HG02759 (cell line): ENCODE measurements around the gene CAMK2B.

Experiments used
- ATAC-seq: cut with Tn5 transposase; IDR thresholded peaks from one replicate; pipeline ENCODE4 v1.9.1; 2021; ENCODE audit warnings: mild to moderate bottlenecking, moderate library complexity; ENCODE audit not compliant: unreplicated experiment

The CAMK2B gene

DNA sequence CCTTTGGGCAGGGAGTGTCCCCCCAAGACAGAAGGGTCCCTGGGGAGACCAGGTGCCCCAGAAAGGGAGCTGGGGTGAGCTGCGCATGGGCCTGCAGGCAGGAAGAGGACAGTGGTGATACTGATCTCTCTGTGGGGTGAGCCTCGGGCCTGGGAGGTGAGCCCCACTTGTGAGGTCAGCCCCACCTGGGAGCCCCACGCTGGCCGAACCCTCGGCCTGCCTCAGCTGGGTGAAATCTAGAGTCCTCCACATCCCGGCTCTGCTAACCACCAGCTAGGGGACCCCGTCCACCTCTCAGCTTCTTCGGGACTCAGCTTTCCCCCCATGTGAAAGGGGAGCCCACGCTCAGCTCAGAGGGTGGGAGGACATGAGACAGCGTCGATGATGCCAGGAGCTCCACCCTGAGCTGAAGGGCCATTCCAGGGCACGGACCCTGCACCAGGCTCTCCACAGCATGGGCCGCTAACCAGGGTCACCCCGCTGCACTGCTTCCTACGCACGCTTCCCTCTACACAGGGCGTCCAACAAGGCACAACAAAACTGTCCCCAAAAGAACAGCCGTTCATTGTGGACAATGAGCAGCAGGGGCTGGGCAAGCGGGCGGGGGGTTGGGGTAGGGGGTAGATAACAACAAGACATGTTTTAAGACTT is 48.7 kb downstream of the CAMK2B start:
- no peak for ATAC-seq

DNA sequence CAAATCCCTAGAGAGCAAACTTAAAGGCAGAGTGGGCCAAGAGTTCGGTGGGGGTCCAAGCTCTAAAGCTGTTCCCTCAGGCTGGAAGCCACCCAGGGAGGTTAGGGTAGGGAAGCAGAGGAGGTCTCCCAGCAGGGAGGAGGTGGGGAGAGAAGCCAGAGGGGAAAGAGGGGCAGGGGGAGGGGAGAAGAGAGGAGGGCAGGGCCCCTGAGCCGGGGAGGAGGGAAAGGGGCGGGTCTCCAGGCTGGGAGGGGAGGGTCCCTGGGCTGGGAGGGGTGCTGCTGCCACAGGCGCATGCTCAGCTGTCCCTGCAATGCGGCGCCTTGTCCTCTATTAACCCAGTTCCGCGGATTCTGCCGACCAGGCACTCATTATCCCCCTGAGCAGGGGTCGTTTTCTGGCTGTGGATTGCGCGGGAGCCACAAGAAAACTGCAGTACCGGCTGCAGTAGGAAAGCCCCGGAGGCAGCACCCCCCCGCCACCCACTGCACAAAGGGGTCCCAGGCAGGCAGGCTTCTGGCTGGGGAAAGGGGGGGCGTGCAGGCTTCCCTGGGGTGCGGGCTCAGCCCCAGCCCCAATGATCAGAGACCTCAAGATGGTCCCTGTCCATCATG is 49.3 kb downstream of the CAMK2B start:
- ATAC-seq, result no peak

- no peak for ATAC-seq
Measured at GRCh38 chr7:44275146-44275545, 50.2 kb downstream of the CAMK2B start.

DNA sequence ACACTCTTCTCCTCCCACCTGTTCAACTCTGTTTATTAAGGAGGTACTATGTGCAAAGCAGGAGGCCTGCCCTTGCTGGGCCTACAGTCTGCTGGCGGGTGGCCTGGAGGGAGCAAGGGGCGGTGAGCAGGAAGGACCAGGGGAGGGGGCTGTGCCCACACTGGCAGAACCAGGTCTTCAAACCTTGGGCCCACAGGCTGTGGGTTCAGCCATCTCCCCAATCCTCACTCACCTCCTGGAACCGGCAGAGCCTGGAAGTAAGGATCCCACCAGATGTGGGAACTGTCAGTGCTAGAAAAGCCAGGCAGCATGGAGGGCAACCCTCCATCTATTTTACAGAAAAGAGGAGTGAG is 50.8 kb downstream of the CAMK2B start:
- no peak for ATAC-seq

GRCh38 chr7:44273681-44274622 is 51.4 kb downstream of the CAMK2B start:
- no peak for ATAC-seq

DNA sequence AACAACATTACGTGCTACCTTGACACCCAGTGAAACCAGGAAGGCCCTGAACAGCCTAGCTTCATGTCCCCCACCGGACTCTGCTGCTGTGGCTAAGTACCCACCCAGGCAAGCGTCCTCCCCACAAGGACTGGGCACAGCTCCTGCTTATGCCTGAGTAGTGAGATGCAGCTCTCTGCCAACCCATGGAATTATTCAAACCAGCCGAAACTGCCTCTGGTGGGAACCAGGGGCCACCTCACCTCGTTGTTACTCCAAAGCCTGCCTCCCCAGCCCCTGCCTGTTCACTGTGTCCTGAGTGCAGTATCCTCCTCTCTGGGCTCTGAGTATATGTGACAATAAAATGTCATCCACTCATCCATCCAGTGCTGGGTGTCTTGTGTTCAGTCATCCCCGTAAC is 52.4 kb downstream of the CAMK2B start:
- ATAC-seq, result no peak

DNA sequence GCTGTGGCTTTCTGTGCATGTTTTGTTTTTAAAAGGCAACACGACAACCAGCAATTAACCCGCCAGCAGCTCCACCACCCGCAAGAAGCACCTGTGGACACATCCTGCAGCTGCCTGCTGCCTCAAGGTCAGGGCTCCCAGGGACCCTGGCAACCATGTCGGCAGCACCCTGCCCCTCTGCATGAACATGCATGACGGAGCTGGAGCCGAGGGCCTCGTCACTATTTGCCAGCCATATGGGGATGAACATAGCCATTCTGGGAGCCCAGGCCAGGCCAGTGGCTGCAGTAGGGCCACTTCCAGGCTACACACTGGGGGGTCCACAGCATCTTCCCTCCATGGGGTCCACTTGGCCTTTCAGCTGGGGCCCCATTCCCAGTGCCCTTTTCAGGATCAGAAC is 52.9 kb downstream of the CAMK2B start:
- no peak for ATAC-seq

- no peak for ATAC-seq
Measured at GRCh38 chr7:44269943-44270493, 55.4 kb downstream of the CAMK2B start.

DNA sequence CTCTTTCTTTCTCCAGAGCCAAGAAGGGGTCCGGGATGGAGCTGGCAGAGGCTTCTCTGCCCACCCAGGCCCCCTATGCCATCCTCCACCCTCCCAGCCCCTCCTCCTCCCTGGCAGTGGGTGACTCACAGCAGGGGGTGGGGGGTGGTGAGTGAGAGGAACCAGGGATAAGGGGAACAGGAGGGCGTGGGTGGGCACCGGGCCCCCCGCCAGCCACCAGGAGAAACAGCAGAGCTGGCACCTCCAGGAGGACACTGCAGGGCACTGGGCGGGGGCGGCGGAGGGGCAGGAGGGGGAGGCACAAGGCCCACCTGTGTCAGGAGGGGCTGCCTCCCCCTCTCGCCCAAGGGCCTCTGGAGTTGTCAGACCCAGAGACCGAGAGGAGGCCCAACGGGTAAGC is 56.0 kb downstream of the CAMK2B start:
- no peak for ATAC-seq

DNA sequence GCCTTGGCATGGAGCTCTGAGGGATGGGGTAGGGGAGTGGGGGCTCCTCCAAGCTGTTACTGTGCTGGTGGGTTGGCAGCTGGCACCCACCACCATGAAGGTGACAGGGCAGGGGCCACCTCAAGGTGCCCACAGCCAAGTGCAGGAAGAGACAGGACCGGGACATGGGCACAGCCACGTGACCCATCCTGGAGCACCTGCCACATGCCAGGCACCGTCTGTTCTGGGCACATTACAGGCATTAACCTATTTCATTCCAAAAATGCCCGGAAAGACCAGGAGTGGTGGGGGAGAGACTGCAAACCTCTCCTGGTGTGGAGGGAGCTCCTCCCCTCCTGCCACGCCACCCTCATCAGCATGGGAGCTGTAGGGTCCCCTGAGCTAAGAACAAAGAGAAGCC is 56.7 kb downstream of the CAMK2B start:
- ATAC-seq, result no peak

DNA sequence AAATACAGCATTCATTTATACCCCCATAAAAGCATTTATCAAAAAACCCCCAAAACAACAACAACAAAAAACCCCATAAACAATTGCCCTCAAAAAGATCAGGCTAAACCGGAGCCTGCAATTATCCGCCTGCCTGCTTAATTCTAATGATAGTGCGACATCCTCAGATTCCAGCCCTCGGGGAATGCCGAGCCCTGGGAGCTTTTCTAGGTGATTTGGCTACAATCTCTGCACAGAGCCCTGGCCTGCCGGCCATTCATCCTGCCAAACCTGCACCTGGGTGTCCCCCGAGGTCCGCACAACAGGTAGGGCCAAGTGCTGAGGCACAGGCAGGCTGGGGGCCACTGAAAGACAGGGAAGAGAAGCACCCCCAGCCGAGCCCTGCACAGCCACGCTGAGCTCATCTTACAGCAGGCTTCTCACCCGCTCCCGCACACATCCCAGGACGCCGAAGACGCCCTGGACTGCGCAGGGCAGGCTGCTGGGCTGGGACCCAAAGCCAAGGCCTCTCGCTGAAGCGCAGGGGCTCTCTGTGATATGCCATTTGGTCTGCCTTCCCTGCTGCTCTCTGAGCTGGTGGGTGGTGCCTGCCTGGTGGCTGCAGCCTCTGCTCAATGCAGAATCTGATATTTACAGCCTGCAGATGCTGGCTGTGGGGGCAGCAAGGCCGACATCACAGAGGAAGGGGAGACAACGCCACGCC is 57.5 kb downstream of the CAMK2B start:
- ATAC-seq, result no peak

GRCh38 chr7:44267178-44267577 is 58.2 kb downstream of the CAMK2B start:
- ATAC-seq, result no peak

DNA sequence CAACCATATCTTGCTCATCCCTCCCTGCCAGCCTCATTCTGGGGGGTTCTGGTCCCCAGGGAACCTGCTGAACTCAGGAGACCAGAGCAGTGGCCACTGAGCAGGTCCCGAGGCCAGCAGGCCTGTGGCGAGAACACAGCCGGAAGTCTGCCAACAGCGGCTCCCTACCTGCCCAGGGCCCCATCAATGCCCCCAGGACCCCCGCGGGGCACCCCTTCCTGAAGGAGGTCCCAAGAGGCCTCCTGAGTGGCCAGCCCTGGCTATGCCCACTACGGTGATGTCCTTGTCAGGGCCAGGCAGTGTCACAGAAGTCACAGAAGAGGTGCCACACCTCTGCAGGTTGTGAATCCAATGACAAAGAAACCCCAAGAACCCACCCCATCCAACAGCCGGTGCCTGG is 58.9 kb downstream of the CAMK2B start:
- ATAC-seq, result no peak

- ATAC-seq, result no peak
Measured at GRCh38 chr7:44265728-44266127, 59.7 kb downstream of the CAMK2B start.

DNA sequence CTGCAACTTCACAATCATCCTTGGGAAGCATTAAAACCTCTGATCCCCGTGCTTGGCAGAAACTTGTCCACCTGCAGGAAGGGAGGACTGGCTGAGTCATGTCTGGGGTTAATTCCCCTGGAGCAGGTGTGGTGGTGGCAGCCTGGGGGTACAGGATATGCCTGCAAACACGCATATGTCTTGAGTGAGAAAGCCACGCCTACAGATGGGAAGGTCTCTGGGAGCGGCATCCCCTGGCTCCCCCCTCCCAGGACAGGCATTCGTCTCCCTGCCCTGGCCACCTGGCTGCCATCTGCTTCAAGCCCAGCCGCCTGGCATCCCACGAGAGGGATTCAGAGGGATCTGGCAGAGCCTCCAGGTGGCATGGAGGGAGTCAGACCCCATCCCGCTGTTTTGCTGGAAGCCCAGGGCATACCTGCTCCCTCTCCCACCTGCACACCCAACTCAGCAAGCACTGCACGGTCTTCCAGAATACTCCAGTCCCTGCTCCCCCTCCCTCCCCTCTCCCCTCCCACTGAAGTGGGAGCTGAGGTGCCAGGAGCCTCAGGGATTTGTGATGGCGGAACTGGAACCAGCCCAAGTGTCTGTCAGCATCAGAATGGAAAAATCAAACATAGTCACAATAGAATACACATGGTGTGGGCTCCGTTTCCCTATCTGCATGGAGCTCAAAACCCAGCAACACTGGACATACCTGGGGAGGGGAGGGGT is 61.0 kb downstream of the CAMK2B start:
- no peak for ATAC-seq

DNA sequence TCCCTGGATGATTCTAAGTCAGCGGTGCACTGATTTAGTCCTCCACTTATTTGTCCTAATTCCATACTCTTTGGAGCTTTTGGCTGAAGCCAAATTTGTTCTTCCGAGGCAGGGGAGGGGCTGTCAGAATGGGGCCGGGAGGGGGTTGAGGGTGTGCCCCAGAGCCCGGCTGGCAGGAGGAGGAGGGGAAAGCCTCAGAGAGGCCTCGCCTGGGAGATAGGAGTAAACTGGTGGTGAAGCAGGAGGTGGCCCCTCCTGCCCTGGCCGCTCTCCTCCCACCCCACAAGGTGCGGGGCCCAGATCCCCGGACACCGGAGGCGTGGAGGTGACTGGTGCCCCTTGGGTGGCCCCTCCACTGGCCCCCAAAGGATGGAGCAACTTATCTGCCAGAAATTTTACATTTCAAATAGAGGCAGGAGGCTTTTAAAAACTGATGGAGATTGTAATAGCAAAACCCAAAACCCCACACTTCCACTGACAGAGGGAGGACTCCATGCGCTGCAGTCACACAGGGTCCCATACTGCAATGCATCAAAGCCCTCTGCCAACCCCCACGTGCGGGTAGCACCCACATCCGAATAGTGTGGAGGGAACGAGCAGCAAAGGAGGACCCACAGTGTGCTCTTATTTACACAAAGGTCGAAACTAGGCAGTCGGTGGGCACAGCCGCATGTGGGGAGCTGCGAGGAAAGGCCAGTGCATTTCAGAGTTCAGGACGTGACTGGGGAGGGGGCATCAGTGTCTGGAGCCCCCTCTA is 61.9 kb downstream of the CAMK2B start:
- ATAC-seq, result no peak

DNA sequence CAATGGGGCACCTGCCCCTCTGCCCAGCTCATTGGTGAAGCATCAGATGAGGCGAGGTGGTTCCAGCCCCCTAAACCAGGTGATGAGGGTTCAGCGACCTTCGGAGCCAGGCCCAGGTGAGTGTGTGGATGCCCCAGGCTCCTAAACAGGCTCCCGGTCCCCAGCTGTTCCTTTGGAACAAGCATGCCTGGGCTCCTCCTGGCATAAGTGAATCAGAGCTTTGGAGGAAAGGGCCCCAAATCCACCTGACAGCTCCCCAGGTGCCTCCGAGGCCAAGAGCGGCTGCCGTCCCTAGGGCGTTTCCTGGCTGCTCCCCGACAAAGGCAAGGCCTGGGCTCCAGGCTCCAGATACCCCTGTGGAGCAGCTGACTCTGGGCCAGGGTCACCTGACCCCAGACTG is 63.4 kb downstream of the CAMK2B start:
- no peak for ATAC-seq

- no peak for ATAC-seq
Measured at GRCh38 chr7:44261240-44261639, 64.2 kb downstream of the CAMK2B start.

DNA sequence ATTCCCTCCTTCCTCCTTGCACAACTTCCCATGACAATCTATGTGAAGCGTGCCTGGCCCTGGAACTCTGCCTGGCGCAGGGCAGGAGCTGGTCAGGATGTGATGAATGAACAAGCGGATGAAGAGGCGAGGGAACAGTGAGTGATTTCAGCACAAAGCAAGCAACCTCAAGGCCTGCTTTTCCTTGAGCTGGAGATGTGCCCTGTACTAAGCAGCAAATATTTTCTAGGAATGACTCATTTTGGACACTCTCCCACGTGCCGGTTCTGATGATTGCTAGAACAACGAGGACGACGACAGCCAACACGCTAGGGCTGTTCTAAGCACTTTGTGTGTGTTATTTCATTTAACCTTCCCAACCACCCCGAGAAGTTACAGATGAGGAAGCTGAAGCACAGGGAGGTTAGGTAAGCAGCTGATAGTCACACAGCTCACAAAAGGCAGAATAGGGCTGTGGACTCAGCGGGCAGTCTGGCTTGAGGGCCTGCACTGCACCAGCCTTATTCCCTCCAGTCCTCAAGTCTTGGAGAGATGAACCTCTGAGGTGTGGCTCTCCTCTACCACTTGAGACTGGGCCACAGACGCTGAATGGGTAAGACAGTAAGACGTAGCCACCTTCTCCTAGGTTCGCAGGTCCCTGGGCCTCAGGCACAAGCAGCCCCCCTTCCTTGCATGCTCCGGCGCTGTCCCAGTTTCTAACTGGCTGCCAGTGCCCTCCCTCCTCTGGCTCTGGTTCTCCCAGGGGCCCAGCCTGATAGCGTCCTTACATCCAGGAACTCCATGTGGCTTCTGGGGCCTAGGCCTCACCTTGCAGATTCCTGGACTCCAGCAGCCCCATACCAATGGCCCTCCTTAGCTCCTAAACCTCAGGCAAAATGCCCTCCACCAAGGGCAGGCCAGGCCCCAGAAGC is 65.6 kb downstream of the CAMK2B start:
- no peak for ATAC-seq
